HG03108 (cell line): Measurements from ENCODE around the gene RPP30.
A peak's percentile ranks its signal among the peaks of the same experiment; 100 is the strongest.

Experiments
- ATAC-seq: cut with Tn5 transposase; IDR thresholded peaks from one replicate; pipeline ENCODE4 v1.9.1; 2021; ENCODE audit warnings: moderate library complexity; ENCODE audit not compliant: unreplicated experiment

Gene RPP30

GRCh38 chr10:90871766-90872647, at the start of gene RPP30:
Gene RPP30, plus strand, starts transcription at chr10:90871974. Its CDS starts 13 bp downstream, at chr10:90871987.
- ATAC-seq: peak; percentile 99

- no peak for ATAC-seq
These were observed 49.3 kb upstream of the RPP30 start for GRCh38 chr10:90822508-90822907.

- ATAC-seq: no peak
These were observed 39.7 kb upstream of the RPP30 start for GRCh38 chr10:90832111-90832510.

- ATAC-seq: no peak
These were observed 37.4 kb upstream of the RPP30 start for GRCh38 chr10:90834326-90834725.

GRCh38 chr10:90837486-90837885, 34.3 kb upstream of the RPP30 start:
- ATAC-seq: no peak

GRCh38 chr10:90842725-90843124, 29.0 kb upstream of the RPP30 start:
- no peak for ATAC-seq

- no peak for ATAC-seq
These were observed 26.0 kb upstream of the RPP30 start for GRCh38 chr10:90845726-90846125.

GRCh38 chr10:90846746-90847145, 25.0 kb upstream of the RPP30 start:
- ATAC-seq: no peak

- no peak for ATAC-seq
These were observed 24.3 kb upstream of the RPP30 start for GRCh38 chr10:90847436-90847835.

GRCh38 chr10:90849956-90850749, 21.6 kb upstream of the RPP30 start:
- ATAC-seq: no peak

GRCh38 chr10:90855126-90855525, 16.6 kb upstream of the RPP30 start:
- no peak for ATAC-seq

GRCh38 chr10:90856261-90856660, 15.5 kb upstream of the RPP30 start:
- ATAC-seq: no peak

GRCh38 chr10:90856964-90857634, 14.7 kb upstream of the RPP30 start:
- no peak for ATAC-seq

- ATAC-seq: peak; percentile 73
These were observed 13.9 kb upstream of the RPP30 start, which contains the start of gene HTR7 for GRCh38 chr10:90857635-90858460. Gene HTR7, minus strand, starts transcription at chr10:90858039. Its CDS starts 368 bp downstream, at chr10:90857671.

- no peak for ATAC-seq
These were observed 13.3 kb upstream of the RPP30 start for GRCh38 chr10:90858461-90858968.

GRCh38 chr10:90859321-90859751, 12.4 kb upstream of the RPP30 start:
- ATAC-seq: no peak

GRCh38 chr10:90860790-90861189, 11.0 kb upstream of the RPP30 start:
- no peak for ATAC-seq

GRCh38 chr10:90862908-90863514, 8.8 kb upstream of the RPP30 start:
- ATAC-seq: no peak

GRCh38 chr10:90865401-90865800, 6.4 kb upstream of the RPP30 start:
- ATAC-seq: no peak
